HepG2 (cell line): ENCODE measurements around the gene FGF2. TPM values are rescaled to one million over a fixed set of nuclear protein-coding genes. Genes with fewer than 3 reads are reported as not detected.

ENCODE experiments used
- ATAC-seq: fragments of 200-7000 bp; cut with Tn5 transposase; 3 replicates; pipeline ENCODE4 v1.9.1; 2020; ENCODE audit warnings: mild to moderate bottlenecking, moderate library complexity
- BruUV-seq: library from RNA; stranded (reverse); fragments of 400-500 nt; replicated peaks from 2 replicates; lab custom pipeline; 2021; lab: Mats Ljungman, UMichigan
- CTCF ChIA-PET: fragments of 300-600 bp; formaldehyde crosslinking; extraction: SDS; loops from one replicate; lab custom pipeline; 2021; ENCODE audit warnings: low total read pairs, inconsistent platforms, low intra/inter-chr PET ratio; lab: Yijun Ruan, JAX
- POLR2A ChIA-PET: fragments of 350-600 bp; sonication (Branson Sonifier 250); formaldehyde crosslinking; loops from one replicate; lab custom pipeline; 2020; ENCODE audit warnings: antibody characterized with exemption, inconsistent platforms; lab: Yijun Ruan, JAX
- DNase-seq: peaks from one replicate; pipeline ENCODE4 v3.0.0-alpha.2; 2015; ENCODE audit warnings: low spot score
- FAIRE-seq: peaks from 3 replicates; lab custom pipeline; 2011; peaks lifted over from hg19 to GRCh38; lab: Jason Lieb, UNC
- H2AFZ ChIP-seq: one replicate; pipeline ENCODE4 v1.6.1; 2011; ENCODE audit warnings: low read length, inconsistent platforms
- H3K27ac ChIP-seq: fragments of 300-600 bp; 3 replicates; pipeline ENCODE4 v1.8.0; 2011; ENCODE audit warnings: mixed run types, mild to moderate bottlenecking, mixed read lengths, low read length, inconsistent platforms; ENCODE audit not compliant: insufficient read depth; ENCODE audit errors: extremely low read length
- H3K27me3 ChIP-seq, 2 experiments: fragments of 200-600 bp in 1 of 2; 2 replicates in 1 of 2; 3 replicates in 1 of 2; pipeline versions ENCODE4 v1.6.0 to v1.8.0; 2011; ENCODE audit warnings: low read length in 2 of 2, mild to moderate bottlenecking in 2 of 2, moderate library complexity in 2 of 2, inconsistent platforms in 1 of 2; ENCODE audit not compliant: insufficient read depth in 2 of 2, control insufficient read depth in 1 of 2
- H3K36me3 ChIP-seq, 2 experiments: fragments of 200-600 bp in 1 of 2; replicated peaks in 1 of 2; 2 replicates in 1 of 2; 3 replicates in 1 of 2; pipeline versions ENCODE4 v1.5.1 to v1.8.0; 2011; ENCODE audit warnings: low read length in 2 of 2, inconsistent platforms in 1 of 2; ENCODE audit not compliant: insufficient read depth in 2 of 2, control insufficient read depth in 1 of 2
- H3K4me1 ChIP-seq: 2 replicates; pipeline ENCODE4 v1.5.1; 2012; ENCODE audit warnings: low read length, inconsistent platforms; ENCODE audit not compliant: insufficient read depth
- H3K4me2 ChIP-seq: 2 replicates; pipeline ENCODE4 v1.6.0; 2011; ENCODE audit warnings: low read depth, low read length, inconsistent platforms
- H3K4me3 ChIP-seq, 3 experiments: fragments of 200-600 bp in 1 of 3; sonication (generic), shearing (Covaris generic) in 1 of 3; replicated peaks in 1 of 3; 2 replicates each; pipeline ENCODE4 v1.5.1; 2011 to 2016; ENCODE audit warnings: low read length in 3 of 3, inconsistent platforms in 2 of 3, low read depth in 2 of 3, mild to moderate bottlenecking in 2 of 3, control low read depth in 1 of 3, mixed read lengths in 1 of 3; ENCODE audit not compliant: insufficient read depth in 1 of 3
- H3K79me2 ChIP-seq: one replicate; pipeline ENCODE4 v1.6.1; 2011; ENCODE audit warnings: low read length, inconsistent platforms; ENCODE audit not compliant: insufficient read depth
- H3K9ac ChIP-seq: 2 replicates; pipeline ENCODE4 v1.6.0; 2011; ENCODE audit warnings: mild to moderate bottlenecking, low read depth, low read length, inconsistent platforms; ENCODE audit not compliant: insufficient read depth
- H3K9me3 ChIP-seq: 2 replicates; pipeline ENCODE4 v1.5.1; 2012; ENCODE audit warnings: mild to moderate bottlenecking, low read length
- H4K20me1 ChIP-seq: 2 replicates; pipeline ENCODE4 v1.6.0; 2011; ENCODE audit warnings: inconsistent platforms, mild to moderate bottlenecking, low read length, moderate library complexity; ENCODE audit not compliant: insufficient read depth
- BRCA1 ChIP-seq: sonication (generic); formaldehyde crosslinking; IDR thresholded peaks from 2 replicates; pipeline ENCODE4 v1.4.0; 2020; ENCODE audit warnings: missing genetic modification reagents
- CREB1 ChIP-seq, 2 experiments: fragments of 450-650 bp in 1 of 2; IDR thresholded peaks; 2 replicates each; pipeline ENCODE4 v1.6.1; 2016 to 2017; ENCODE audit warnings: control low read depth in 1 of 2, mild to moderate bottlenecking in 1 of 2, missing compliant biosample characterization in 1 of 2, missing genetic modification characterization in 1 of 2
- EEA1 ChIP-seq: sonication (generic); formaldehyde crosslinking; IDR thresholded peaks from 2 replicates; pipeline ENCODE4 v1.5.1; 2020; ENCODE audit warnings: mild to moderate bottlenecking, missing genetic modification reagents, borderline replicate concordance
- HCFC1 ChIP-seq: fragments of 150-350 bp; IDR thresholded peaks from 2 replicates; pipeline ENCODE4 v1.6.1; 2014; ENCODE audit warnings: low read depth, low read length
- HMG20B ChIP-seq: conservative IDR thresholded peaks from 2 replicates; pipeline ENCODE4 v1.6.1; 2016; ENCODE audit warnings: missing genetic modification reagents, missing compliant biosample characterization
- IKZF4 ChIP-seq: sonication (generic); formaldehyde crosslinking; IDR thresholded peaks from 2 replicates; pipeline ENCODE4 v1.5.1; 2020; ENCODE audit warnings: borderline replicate concordance, mild to moderate bottlenecking, low read depth, missing genetic modification reagents; ENCODE audit errors: not compliant biosample characterization
- MAFK ChIP-seq, 2 experiments: IDR thresholded peaks in 1 of 2; conservative IDR thresholded peaks in 1 of 2; 2 replicates each; pipeline ENCODE4 v1.6.1; 2011; ENCODE audit warnings: improper control_type of control experiment in 2 of 2, low read length in 2 of 2
- NONO ChIP-seq, 2 experiments: fragments of 450-650 bp in 1 of 2; sonication (generic) in 1 of 2; formaldehyde crosslinking in 1 of 2; IDR thresholded peaks in 1 of 2; conservative IDR thresholded peaks in 1 of 2; 2 replicates each; pipeline versions ENCODE4 v1.6.1 to v1.8.0; 2017 to 2022; ENCODE audit warnings: mild to moderate bottlenecking in 1 of 2, missing genetic modification reagents in 1 of 2, moderate library complexity in 1 of 2
- NPAS2 ChIP-seq: sonication (generic); formaldehyde crosslinking; IDR thresholded peaks from 2 replicates; pipeline ENCODE4 v1.8.0; 2022; ENCODE audit warnings: mild to moderate bottlenecking, missing genetic modification reagents, borderline replicate concordance
- POLR2A ChIP-seq, 2 experiments: IDR thresholded peaks; 2 replicates each; pipeline ENCODE4 v1.6.1; 2011; ENCODE audit warnings: low read depth in 2 of 2, low read length in 2 of 2, mild to moderate bottlenecking in 1 of 2, moderate library complexity in 1 of 2; ENCODE audit not compliant: insufficient read depth in 1 of 2
- POLR2AphosphoS5 ChIP-seq: IDR thresholded peaks from 2 replicates; pipeline ENCODE4 v1.6.1; 2012; ENCODE audit warnings: low read depth, low read length
- SKIL ChIP-seq: sonication (generic); formaldehyde crosslinking; IDR thresholded peaks from 2 replicates; pipeline ENCODE4 v1.8.0; 2022; ENCODE audit warnings: missing genetic modification reagents, mild to moderate bottlenecking, moderate library complexity, borderline replicate concordance
- SMARCE1 ChIP-seq: fragments of 450-650 bp; IDR thresholded peaks from 2 replicates; pipeline ENCODE4 v1.6.1; 2017; ENCODE audit warnings: borderline replicate concordance
- SMC3 ChIP-seq: IDR thresholded peaks from 2 replicates; pipeline ENCODE4 v1.6.1; 2011; ENCODE audit warnings: low read length, improper control_type of control experiment
- TGIF2 ChIP-seq: IDR thresholded peaks from 2 replicates; pipeline ENCODE4 v1.6.1; 2016; ENCODE audit warnings: control low read depth, missing compliant biosample characterization
- TOPORS ChIP-seq: sonication (generic); formaldehyde crosslinking; IDR thresholded peaks from 2 replicates; pipeline ENCODE4 v1.8.0; 2023; ENCODE audit warnings: mild to moderate bottlenecking, missing genetic modification reagents
- ZBTB21 ChIP-seq: sonication (generic); formaldehyde crosslinking; IDR thresholded peaks from 2 replicates; pipeline ENCODE4 v1.4.0; 2020; ENCODE audit warnings: missing genetic modification reagents
- ZNF280B ChIP-seq: sonication (generic); formaldehyde crosslinking; IDR thresholded peaks from 2 replicates; pipeline ENCODE4 v1.5.0; 2020; ENCODE audit warnings: missing genetic modification reagents, mild to moderate bottlenecking, borderline replicate concordance
- ZNF350 ChIP-seq: sonication (generic); formaldehyde crosslinking; IDR thresholded peaks from 2 replicates; pipeline ENCODE4 v1.4.0; 2020; ENCODE audit warnings: mild to moderate bottlenecking, low read depth, missing genetic modification reagents, borderline replicate concordance
- ZNF709 ChIP-seq: sonication (generic); formaldehyde crosslinking; IDR thresholded peaks from 2 replicates; pipeline ENCODE4 v1.5.0; 2020; ENCODE audit warnings: mild to moderate bottlenecking, missing genetic modification reagents
- WGBS: methylation state at CpG from one replicate; pipeline ENCODE4 v1.1.6; 2017; ENCODE audit warnings: low lambda C conversion rate; 5-methylcytosine and 5-hydroxymethylcytosine counted together
- in situ Hi-C: cut with HindIII; loops from 2 replicates; pipeline ENCODE4 v1.10.0; 2017; ENCODE audit warnings: low pct_unique_long_range_greater_than_20kb; ENCODE audit not compliant: extremely low pct_ligation_motif_present
- intact Hi-C: fragments of 100-400 bp; cut with micrococcal nuclease; formaldehyde crosslinking; loops from one replicate; pipeline ENCODE4 v1.10.0; 2022; ENCODE audit not compliant: unreplicated experiment
- polyA plus RNA-seq, 8 experiments: library from polyadenylated mRNA; depleted of rRNA in 3 of 8; stranded (reverse) in 7 of 8; unstranded in 1 of 8; fragments of >200 nt; fragmentation: Illumina TruSeq in 4 of 8; extraction: Trizol in 4 of 8; gene quantifications; 2 replicates each; pipeline versions ENCODE4 v1.2.1 to v1.2.3, GENCODE V29; 2011 to 2016; ENCODE audit warnings: low read depth in 4 of 8, missing spikeins in 1 of 8, mixed read lengths in 1 of 8; ENCODE audit not compliant: insufficient read depth in 1 of 8
- total RNA-seq, 5 experiments: library from RNA; depleted of rRNA; stranded (reverse); fragments of >200 nt; fragmentation: Illumina TruSeq; extraction: Trizol; gene quantifications; 2 replicates each; pipeline ENCODE4 v1.2.3, GENCODE V29; 2016; ENCODE audit warnings: low read depth in 1 of 5

FGF2 gene
- total and polyA plus RNA-seq, 2 of the 13 experiments (the other 11 are each of a cell fraction or from before 2014, with no cell fraction given), result 0.01 to 0.02 TPM

GRCh38 chr4:122922877-122923511, 96.4 kb downstream of the FGF2 start:
- Histone ChIP-seq H2AFZ (peak overlapping the region; percentile 97), H3K9ac (peak overlapping the region; percentile 73), H3K27ac (peak overlapping the region; percentile 89), H3K36me3 (no peaks in the 10 kb centered on the region; a peak in 1 of 5 replicates), H3K4me3 (peak overlapping the region; percentile 89 to 95 (median 92)), H3K4me2 (peak overlapping the region; percentile 78), H3K79me2 (peaks cover 40% of the 10 kb centered on the region), H3K9me3 (no peaks in the 10 kb centered on the region), H4K20me1 (no peaks in the 10 kb centered on the region), H3K4me1 (peaks cover 42% of the 10 kb centered on the region), H3K27me3 (no peaks in the 10 kb centered on the region; a peak in 1 of 5 replicates)
- ATAC-seq (peak; percentile 97), DNase-seq (peak; percentile 75), FAIRE-seq (peak; percentile 66)
- ChIA-PET POLR2A (interaction anchor here (1.1 to 1.8 kb wide), 6 partner anchors 8 to 633 kb away, joined by 3 to 7 read pairs (median 4); partner anchors contain the start of gene BBS12), CTCF (no interaction called here)
- WGBS, result under 1% methylated on average over 32 of the region's 34 CpGs
- BruUV-seq, result no TSS peak
- in situ Hi-C loops, result loop anchor here (5.0 kb wide), 1 partner anchor 166 kb away; no protein-coding TSS in a partner anchor
- intact Hi-C loops, result loop anchor here (2.0 to 10.0 kb wide), 5 partner anchors 174 to 1342 kb away; partner anchors contain the start of genes BBS12 and CCNA2
- TF ChIP-seq ZNF280B (0 out of 2 replicates have a peak, but pooled peaks have one; percentile 6), MAFK (conservative IDR thresholded peaks at IDR 0.05 in 1 of 2, IDR thresholded peaks at IDR 0.05 in 1 of 2; ENCODE audit: low read length in 2 of 2) (0 out of 4 replicates have a peak, but pooled peaks of 1 of the 2 experiments have one; percentile 34), POLR2A (IDR thresholded peaks at IDR 0.05; ENCODE audit: insufficient read depth in 1 of 2, low read depth in 2 of 2, low read length in 2 of 2) (peak; percentile 45 to 55; a peak in 1 of 4 replicates), ZBTB21 (no peak), SMC3 (no peak), IKZF4 (no peak), ZNF350 (no peak), EEA1 (CRISPR knock-in tag) (no peak), HCFC1 (peak; percentile 53; the same call in 1 of the 2 replicates), SKIL (CRISPR knock-in tag) (no peak), TOPORS (no peak), BRCA1 (CRISPR knock-in tag) (no peak), SMARCE1 (no peak), CREB1 (IDR thresholded peaks at IDR 0.05) (no peak), CREB1 (CRISPR knock-in tag; IDR thresholded peaks at IDR 0.05) (peak; percentile 54; the same call in 1 of the 2 replicates), POLR2AphosphoS5 (peak; percentile 63), TGIF2 (CRISPR knock-in tag) (peak; percentile 85), NPAS2 (CRISPR knock-in tag) (no peak), HMG20B (CRISPR knock-in tag) (no peak), NONO (IDR thresholded peaks at IDR 0.05) (no peak), NONO (CRISPR knock-in tag; conservative IDR thresholded peaks at IDR 0.05) (peak; percentile 20; the same call in 1 of the 2 replicates), ZNF709 (CRISPR knock-in tag) (0 out of 2 replicates have a peak, but pooled peaks have one; percentile 60)
